SK-N-SH (cell line): ENCODE results near the gene UTP4. TPM values are rescaled to one million over a fixed set of nuclear protein-coding genes. Genes with fewer than 3 reads are reported as not detected.
A peak's percentile ranks its signal among the peaks of the same experiment; 100 is the strongest.

ENCODE experiments used
- CTCF ChIA-PET: fragments of 300-600, 350-600 bp; formaldehyde crosslinking; extraction: SDS; loops from one replicate; lab custom pipeline; 2021; lab: Yijun Ruan, JAX
- POLR2A ChIA-PET: fragments of 350-600 bp; sonication (Branson Sonifier 250); formaldehyde crosslinking; extraction: SDS; loops from one replicate; lab custom pipeline; 2020; ENCODE audit warnings: antibody characterized with exemption, inconsistent platforms; lab: Yijun Ruan, JAX
- DNase-seq: peaks from one replicate; pipeline ENCODE4 v3.0.0; 2012
- H2AFZ ChIP-seq: fragments of 200-600 bp; sonication (generic); 2 replicates; pipeline ENCODE4 v1.8.1; 2016; ENCODE audit warnings: antibody characterized with exemption, mild to moderate bottlenecking, low read depth
- H3F3A ChIP-seq: fragments of 200-600 bp; sonication (generic); replicated peaks from 2 replicates; pipeline ENCODE3; 2016; ENCODE audit warnings: antibody characterized with exemption, mild to moderate bottlenecking; ENCODE audit not compliant: insufficient read depth
- H3K27ac ChIP-seq, 2 experiments: fragments of 200-500 bp in 1 of 2; fragments of 200-600 bp in 1 of 2; sonication (Bioruptor generic) in 1 of 2; sonication (generic), shearing (Covaris generic) in 1 of 2; 2 replicates each; pipeline versions ENCODE4 v1.5.1 to v1.6.1; 2014 to 2016; ENCODE audit warnings: low read depth in 2 of 2, inconsistent platforms in 1 of 2, low read length in 1 of 2, mild to moderate bottlenecking in 1 of 2, mixed read lengths in 1 of 2
- H3K27me3 ChIP-seq: fragments of 200-600 bp; sonication (generic), shearing (Covaris generic); 2 replicates; pipeline ENCODE4 v1.6.1; 2016; ENCODE audit warnings: mixed run types; ENCODE audit not compliant: insufficient read depth
- H3K36me3 ChIP-seq, 2 experiments: fragments of 200-500 bp in 1 of 2; fragments of 200-600 bp in 1 of 2; sonication (Bioruptor generic) in 1 of 2; sonication (generic) in 1 of 2; replicated peaks in 1 of 2; 2 replicates each; pipeline versions ENCODE3 to v1.5.1; 2014 to 2016; ENCODE audit warnings: low read length in 1 of 2, mild to moderate bottlenecking in 1 of 2; ENCODE audit not compliant: insufficient read depth in 2 of 2, control insufficient read depth in 1 of 2
- H3K4me1 ChIP-seq, 2 experiments: fragments of 200-500 bp in 1 of 2; fragments of 200-600 bp in 1 of 2; sonication (Bioruptor generic) in 1 of 2; sonication (generic), shearing (Covaris generic) in 1 of 2; 2 replicates each; pipeline versions ENCODE4 v1.5.1 to v1.6.1; 2014 to 2016; ENCODE audit warnings: low read depth in 1 of 2, low read length in 1 of 2, mixed run types in 1 of 2; ENCODE audit not compliant: insufficient read depth in 2 of 2, control insufficient read depth in 1 of 2
- H3K4me2 ChIP-seq: fragments of 200-600 bp; sonication (generic), shearing (Covaris generic); 2 replicates; pipeline ENCODE4 v1.6.1; 2017; ENCODE audit warnings: mixed run types
- H3K4me3 ChIP-seq, 2 experiments: fragments of 200-500 bp in 1 of 2; fragments of 200-600 bp in 1 of 2; sonication (Bioruptor generic) in 1 of 2; sonication (generic), shearing (Covaris generic) in 1 of 2; 2 replicates each; pipeline versions ENCODE4 v1.5.1 to v1.8.1; 2014 to 2016; ENCODE audit warnings: low read depth in 2 of 2, inconsistent platforms in 1 of 2, low read length in 1 of 2, mild to moderate bottlenecking in 1 of 2, mixed read lengths in 1 of 2, moderate library complexity in 1 of 2
- H3K79me2 ChIP-seq: fragments of 200-600 bp; sonication (generic); 2 replicates; pipeline ENCODE4 v1.8.1; 2017; ENCODE audit warnings: mild to moderate bottlenecking; ENCODE audit not compliant: insufficient read depth
- H3K9ac ChIP-seq: fragments of 200-600 bp; sonication (generic); 2 replicates; pipeline ENCODE4 v1.6.1; 2017; ENCODE audit warnings: mixed run types
- H3K9me2 ChIP-seq: fragments of 200-600 bp; sonication (generic); 2 replicates; pipeline ENCODE4 v1.6.1; 2017; ENCODE audit warnings: mixed run types
- H3K9me3 ChIP-seq: fragments of 200-600 bp; sonication (generic); 2 replicates; pipeline ENCODE4 v1.6.1; 2017; ENCODE audit warnings: mixed run types, mild to moderate bottlenecking, moderate library complexity
- H4K20me1 ChIP-seq: fragments of 200-600 bp; sonication (generic); 2 replicates; pipeline ENCODE4 v1.6.1; 2017; ENCODE audit warnings: mild to moderate bottlenecking, mixed run types; ENCODE audit not compliant: insufficient read depth
- EP300 ChIP-seq, 2 experiments: IDR thresholded peaks; 2 replicates each; pipeline versions ENCODE4 v1.4.0 to v1.6.1; 2012; ENCODE audit warnings: borderline replicate concordance in 1 of 2, low read depth in 1 of 2, low read length in 1 of 2
- FOXM1 ChIP-seq: IDR thresholded peaks from 2 replicates; pipeline ENCODE4 v1.4.0; 2012; ENCODE audit warnings: low read depth, mild to moderate bottlenecking
- GATA2 ChIP-seq: sonication (generic); formaldehyde crosslinking; IDR thresholded peaks from 2 replicates; pipeline ENCODE4 v1.5.0; 2020; ENCODE audit warnings: mild to moderate bottlenecking, missing genetic modification reagents
- JUND ChIP-seq: IDR thresholded peaks from 2 replicates; pipeline ENCODE4 v1.4.0; 2012
- NRF1 ChIP-seq: IDR thresholded peaks from 2 replicates; pipeline ENCODE4 v1.6.1; 2012; ENCODE audit warnings: low read depth, mild to moderate bottlenecking, low read length
- POLR2AphosphoS5 ChIP-seq: IDR thresholded peaks from 2 replicates; pipeline ENCODE4 v1.6.1; 2012; ENCODE audit warnings: low read depth, low read length
- RCOR1 ChIP-seq: fragments of 150-350 bp; IDR thresholded peaks from 2 replicates; pipeline ENCODE4 v1.6.1; 2017; ENCODE audit warnings: antibody characterized with exemption, low read length
- REST ChIP-seq: IDR thresholded peaks from 2 replicates; pipeline ENCODE4 v1.6.1; 2012; ENCODE audit warnings: mild to moderate bottlenecking, low read depth, low read length, moderate library complexity
- TEAD4 ChIP-seq: IDR thresholded peaks from 2 replicates; pipeline ENCODE4 v1.4.0; 2012; ENCODE audit warnings: mild to moderate bottlenecking, borderline replicate concordance; ENCODE audit not compliant: insufficient read depth
- USF1 ChIP-seq: IDR thresholded peaks from 2 replicates; pipeline ENCODE4 v1.4.0; 2012; ENCODE audit warnings: low read depth, borderline replicate concordance
- WGBS: methylation state at CpG from one replicate; pipeline ENCODE4 v1.1.6; 2017; ENCODE audit warnings: low lambda C conversion rate; 5-methylcytosine and 5-hydroxymethylcytosine counted together
- polyA plus RNA-seq, 3 experiments: library from polyadenylated mRNA; depleted of rRNA; stranded (reverse); fragments of >200 nt; gene quantifications; 2 replicates each; pipeline ENCODE4 v1.2.3, GENCODE V29; 2012

UTP4 gene
- polyA plus RNA-seq, 1 of the 3 experiments (the other 2 are of a cell fraction), result 66.5 TPM

GRCh38 chr16:69119536-69119935 is 12.9 kb upstream of the UTP4 start:
- Histone ChIP-seq H3K27ac (no peak overlapping the region), H3K9me2 (no peaks in the 10 kb centered on the region), H3K4me1 (no peaks in the 10 kb centered on the region), H3K27me3 (no peaks in the 10 kb centered on the region), H3K4me2 (no peak overlapping the region), H2AFZ (no peak overlapping the region), H4K20me1 (peaks cover 36% of the 10 kb centered on the region), H3K36me3 (peaks cover 54 to 64% of the 10 kb centered on the region in 2 experiments), H3K79me2 (peaks cover 41% of the 10 kb centered on the region), H3F3A (peaks cover 9% of the 10 kb centered on the region), H3K9me3 (no peaks in the 10 kb centered on the region), H3K9ac (no peak overlapping the region)
- WGBS, result no CpG with 5 or more reads among the region's 2 CpGs
- ChIA-PET POLR2A (no interaction called here), CTCF (interaction anchor here (1.0 to 7.3 kb wide), 5 partner anchors 12 to 272 kb away, joined by 3 to 91 read pairs (median 7); partner anchors contain the start of gene HAS3)
- DNase-seq, result no peak
- no peak for TF ChIP-seq USF1
- no peak for TF ChIP-seq FOXM1
- no peak for TF ChIP-seq GATA2
- TF ChIP-seq RCOR1, result no peak
- TF ChIP-seq, all 33 proteins: peak for 0
- H3K4me3 ChIP-seq, result no peak overlapping the region

GRCh38 chr16:69120096-69120664 is 12.3 kb upstream of the UTP4 start:
- CTCF ChIA-PET, result interaction anchor here (0.7 to 7.3 kb wide), 5 partner anchors 8 to 591 kb away, joined by 3 to 91 read pairs (median 10); partner anchors contain the start of gene HAS3
- DNase-seq, result no peak
- Histone ChIP-seq H3K4me2 (no peak overlapping the region), H3K4me3 (no peak overlapping the region), H3K9ac (no peak overlapping the region), H3K9me3 (no peaks in the 10 kb centered on the region), H3K79me2 (peaks cover 48% of the 10 kb centered on the region), H3K36me3 (peaks cover 56 to 58% of the 10 kb centered on the region in 2 experiments), H4K20me1 (peaks cover 43% of the 10 kb centered on the region), H2AFZ (no peak overlapping the region), H3K27me3 (no peaks in the 10 kb centered on the region), H3K9me2 (no peaks in the 10 kb centered on the region), H3K4me1 (no peaks in the 10 kb centered on the region), H3K27ac (no peak overlapping the region), H3F3A (peaks cover 13% of the 10 kb centered on the region)
- TF ChIP-seq JUND (no peak), NRF1 (no peak), REST (no peak), EP300 (IDR thresholded peaks at IDR 0.05; ENCODE audit: borderline replicate concordance in 1 of 2, low read depth in 1 of 2, low read length in 1 of 2) (no peak), TEAD4 (no peak), POLR2AphosphoS5 (0 out of 2 replicates have a peak, but pooled peaks have one; percentile 8)
- POLR2A ChIA-PET, result no interaction called here
- 93% methylated on average over 18 of the region's 19 CpGs for whole genome bisulfite sequencing
